T follicular helper cell (primary cell): ENCODE results near the gene FAM114A2.
A peak's percentile ranks its signal among the peaks of the same experiment; 100 is the strongest.
"Not testable (repeated sequence)": the region's sequence is repeated elsewhere in the genome, so short reads cannot be mapped to it uniquely, and the experiment has no call there.

Source experiments
- DNase-seq: peaks from one replicate; pipeline ENCODE4 v3.0.0-alpha.2; 2020; ENCODE audit warnings: low read depth
- total RNA-seq, 2 experiments: gene quantifications; one replicate each; lab custom pipeline; 2026; lab: John Stamatoyannopoulos, UW

Gene FAM114A2
- total RNA-seq: 35.6 to 38.0 reads per million in 2 experiments

GRCh38 chr5:154038707-154039457 is at the start of gene FAM114A2, which contains the start of gene MFAP3:
Gene FAM114A2, minus strand, starts transcription at chr5:154038910. Its CDS starts 3,957 bp downstream, at chr5:154034953.
Gene MFAP3, plus strand, starts transcription at chr5:154038967. Its CDS starts 10,756 bp downstream, at chr5:154049723.
- DNase-seq: peak; percentile 78

DNA sequence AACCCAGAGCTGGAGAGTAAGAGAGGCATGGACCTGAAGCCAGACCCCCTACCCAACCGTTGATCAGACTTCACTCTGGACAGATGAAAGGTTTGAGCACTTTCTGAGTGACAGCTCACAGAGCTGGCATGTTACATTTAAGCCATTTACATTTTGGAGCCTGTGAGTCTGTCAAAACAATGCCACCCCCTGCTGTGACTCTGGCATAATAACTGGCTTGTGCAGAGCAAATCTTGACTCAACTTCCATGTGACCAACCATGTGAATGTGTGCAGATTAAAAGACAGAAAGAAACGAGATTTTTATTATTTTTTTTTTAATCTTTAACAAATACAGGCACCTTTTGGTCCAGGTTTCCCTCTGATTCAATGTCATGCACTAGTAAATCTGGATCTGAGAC is 48.5 kb upstream of the FAM114A2 start:
- no peak for DNase-seq

- no peak for DNase-seq
Measured at GRCh38 chr5:154086641-154087040, 47.9 kb upstream of the FAM114A2 start.

- DNase-seq: no peak
Measured at GRCh38 chr5:154086146-154086545, 47.4 kb upstream of the FAM114A2 start.

GRCh38 chr5:154084062-154084639 is 45.4 kb upstream of the FAM114A2 start:
- no peak for DNase-seq

GRCh38 chr5:154081246-154081645 is 42.5 kb upstream of the FAM114A2 start:
- no peak for DNase-seq

- DNase-seq: no peak
Measured at GRCh38 chr5:154078272-154078671, 39.6 kb upstream of the FAM114A2 start.

- DNase-seq: no peak
Measured at GRCh38 chr5:154077696-154078095, 39.0 kb upstream of the FAM114A2 start.

GRCh38 chr5:154076240-154076922 is 37.7 kb upstream of the FAM114A2 start:
- no peak for DNase-seq

DNA sequence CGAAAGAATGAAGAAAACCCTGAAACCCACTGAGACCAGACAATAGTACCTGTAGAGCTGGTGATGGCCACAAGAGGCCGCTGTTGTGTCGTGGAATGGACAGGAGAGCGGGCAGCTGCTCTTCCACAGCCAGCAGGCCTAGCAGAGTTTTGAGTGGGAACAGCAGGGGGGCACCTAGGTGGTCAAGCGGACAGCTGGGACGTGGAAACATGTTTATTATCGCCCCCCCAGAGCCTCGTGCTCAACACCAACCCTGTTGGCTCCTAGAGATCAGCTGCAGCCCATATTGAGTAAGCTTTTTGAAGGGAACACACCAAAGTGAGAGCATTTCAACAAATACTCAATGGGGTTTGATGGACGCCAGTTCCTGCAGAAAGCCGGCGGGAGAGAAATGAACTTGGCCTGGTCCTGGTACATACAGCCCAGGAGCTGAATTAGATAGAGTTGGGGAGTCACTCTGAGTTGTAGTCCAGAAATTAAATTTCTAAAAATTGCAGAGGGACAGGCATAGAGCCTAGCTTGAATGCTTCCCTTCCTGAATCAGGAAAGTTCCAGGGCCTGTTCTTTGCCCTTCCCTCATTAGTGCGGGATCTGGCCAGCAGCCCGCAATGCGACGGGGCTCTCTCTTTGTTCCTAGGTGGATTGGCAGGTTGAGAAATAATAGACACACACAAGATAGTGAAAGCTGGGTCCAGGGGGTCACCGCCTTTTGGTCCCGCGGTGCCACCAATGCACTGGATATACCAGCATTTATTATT is 33.9 kb upstream of the FAM114A2 start:
- peak; percentile 71 for DNase-seq

DNA sequence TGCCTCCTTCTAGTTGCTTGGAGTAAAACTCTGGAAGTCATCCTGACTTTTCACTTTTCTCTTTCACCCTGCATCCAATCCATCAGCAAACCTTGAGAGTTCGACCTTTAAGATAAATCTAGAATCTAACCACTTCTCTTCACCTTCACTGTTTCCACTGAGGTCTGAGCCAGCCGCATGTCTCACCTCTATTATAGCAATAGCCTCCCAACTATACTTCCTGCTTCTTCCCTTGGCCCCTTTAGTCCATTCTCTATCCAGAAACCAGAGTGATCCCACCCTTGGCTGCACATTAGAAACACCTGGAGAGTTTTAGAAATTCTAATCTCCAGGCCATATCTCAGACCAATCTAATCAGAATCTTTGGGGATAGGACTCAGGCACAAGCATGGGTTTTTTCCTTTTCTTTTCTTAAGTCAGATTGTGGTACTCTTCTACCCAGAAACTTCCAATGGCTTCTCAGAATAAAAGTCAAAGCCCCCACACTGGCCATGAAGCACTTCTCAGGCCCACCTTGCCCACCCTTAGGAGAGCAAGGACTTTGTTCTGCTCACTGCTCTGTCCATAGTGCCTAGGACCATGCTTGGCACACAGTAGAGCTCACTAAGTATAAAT is 33.2 kb upstream of the FAM114A2 start:
- no peak for DNase-seq

DNA sequence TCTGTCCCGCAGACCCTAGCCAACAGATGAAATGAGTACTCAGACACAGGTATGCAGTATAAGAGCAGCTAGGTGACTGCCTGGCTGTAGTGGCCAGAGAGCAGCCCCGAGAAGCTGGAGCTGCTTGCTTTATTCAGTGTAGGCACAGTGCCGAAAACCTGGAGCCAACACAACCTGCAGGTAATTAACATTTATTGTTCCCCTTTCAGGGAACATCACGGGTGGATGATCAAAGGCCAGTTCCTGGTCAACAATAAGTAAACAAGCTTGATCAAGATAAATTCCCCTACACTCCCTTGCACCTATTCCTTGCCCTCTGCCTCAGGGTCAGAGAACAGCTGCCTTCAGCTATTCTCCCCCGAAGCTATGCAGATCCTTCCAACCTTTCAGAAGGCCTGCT is 31.1 kb upstream of the FAM114A2 start:
- DNase-seq: not testable (repeated sequence)

- DNase-seq: no peak
Measured at GRCh38 chr5:154065971-154066370, 27.3 kb upstream of the FAM114A2 start.

DNA sequence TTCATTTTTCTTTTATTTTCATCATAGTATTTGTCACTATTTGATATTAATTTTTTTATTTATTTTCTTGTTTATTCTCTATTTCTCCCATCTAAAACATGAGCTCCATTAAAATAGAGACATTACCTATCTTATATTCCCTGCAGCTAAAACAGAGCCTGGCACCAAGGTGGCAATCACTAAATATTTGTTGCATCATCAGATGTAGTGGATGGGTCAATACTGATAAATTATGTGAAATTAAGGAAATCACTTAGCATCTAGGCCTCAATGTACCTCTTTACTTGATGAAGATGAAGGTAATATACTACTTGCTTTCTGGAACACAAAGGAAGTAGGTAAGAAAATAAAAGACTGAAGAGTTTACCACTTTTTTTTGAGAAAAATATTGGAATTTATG is 24.7 kb upstream of the FAM114A2 start:
- no peak for DNase-seq

- DNase-seq: no peak
Measured at GRCh38 chr5:154060606-154061005, 21.9 kb upstream of the FAM114A2 start.

- no peak for DNase-seq
Measured at GRCh38 chr5:154059583-154059982, 20.9 kb upstream of the FAM114A2 start.

GRCh38 chr5:154059039-154059430 is 20.3 kb upstream of the FAM114A2 start:
- no peak for DNase-seq

GRCh38 chr5:154058055-154059038 is 19.6 kb upstream of the FAM114A2 start:
- no peak for DNase-seq

GRCh38 chr5:154055201-154055600 is 16.5 kb upstream of the FAM114A2 start:
- no peak for DNase-seq

DNA sequence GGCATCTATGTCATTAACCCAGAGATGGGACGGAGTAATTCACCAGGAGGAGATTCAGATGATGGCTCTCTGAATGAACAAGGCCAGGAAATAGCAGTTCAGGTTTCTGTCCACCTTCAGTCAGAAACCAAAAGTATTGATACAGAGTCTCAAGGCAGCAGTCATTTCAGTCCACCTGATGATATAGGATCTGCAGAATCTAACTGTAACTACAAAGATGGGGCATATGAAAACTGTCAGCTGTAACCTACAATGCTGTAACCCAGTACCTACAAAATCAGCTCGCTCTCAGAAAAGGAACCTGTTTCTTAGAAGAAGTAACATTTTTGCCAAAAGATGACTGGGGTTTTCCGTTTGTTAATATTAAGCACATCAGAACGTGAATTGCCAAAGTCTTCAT is 14.8 kb upstream of the FAM114A2 start:
- DNase-seq: no peak
